K562 (cell line): Measurements from ENCODE around the gene PTCH1. TPM values are rescaled to one million over a fixed set of nuclear protein-coding genes. Genes with fewer than 3 reads are reported as not detected.

Source experiments
- ATAC-seq: fragments of 200-7000 bp; cut with Tn5 transposase; 3 replicates; pipeline ENCODE4 v1.9.1; 2020; ENCODE audit warnings: moderate library complexity
- BruUV-seq: library from RNA; stranded (reverse); fragments of 400-500 nt; replicated peaks from 2 replicates; lab custom pipeline; 2021; lab: Mats Ljungman, UMichigan
- CTCF ChIA-PET: fragments of 300-600 bp; formaldehyde crosslinking; extraction: SDS; loops from one replicate; lab custom pipeline; 2021; ENCODE audit warnings: low intra/inter-chr PET ratio; lab: Yijun Ruan, JAX
- POLR2A ChIA-PET: fragments of 300-600, 350-650 bp; sonication (Branson Sonifier 250); formaldehyde crosslinking; extraction: SDS; loops from one replicate; lab custom pipeline; 2021; ENCODE audit warnings: antibody characterized with exemption, inconsistent platforms; lab: Yijun Ruan, JAX
- DNase-seq, 4 experiments: peaks; one replicate each; pipeline versions ENCODE4 v3.0.0 to v3.0.0-alpha.2; 2011 to 2018; ENCODE audit warnings: low spot score in 3 of 4, mixed read lengths in 3 of 4; ENCODE audit errors: extremely low read depth in 1 of 4
- FAIRE-seq: peaks from 2 replicates; lab custom pipeline; 2011; peaks lifted over from hg19 to GRCh38; lab: Jason Lieb, UNC
- H2AFZ ChIP-seq: 2 replicates; pipeline ENCODE4 v1.6.0; 2011; ENCODE audit warnings: low read depth, low read length, control low read depth, inconsistent platforms
- H3K27ac ChIP-seq: fragments of 200-600 bp; 3 replicates; pipeline ENCODE4 v1.8.0; 2011; ENCODE audit warnings: low read depth, mild to moderate bottlenecking, control low read depth, inconsistent platforms, low read length, moderate library complexity, mixed read lengths; ENCODE audit errors: extremely low read depth
- H3K27me3 ChIP-seq, 2 experiments: fragments of 300-600 bp in 1 of 2; 2 replicates in 1 of 2; 3 replicates in 1 of 2; pipeline versions ENCODE4 v1.6.0 to v1.8.0; 2011; ENCODE audit warnings: inconsistent platforms in 2 of 2, low read length in 2 of 2, mild to moderate bottlenecking in 1 of 2, mixed read lengths in 1 of 2, moderate library complexity in 1 of 2; ENCODE audit not compliant: control insufficient read depth in 2 of 2, insufficient read depth in 2 of 2
- H3K36me3 ChIP-seq: fragments of 300-600 bp; 3 replicates; pipeline ENCODE4 v1.8.0; 2011; ENCODE audit warnings: mild to moderate bottlenecking, low read length, inconsistent platforms; ENCODE audit not compliant: control insufficient read depth, insufficient read depth
- H3K4me1 ChIP-seq, 2 experiments: fragments of 200-600 bp in 1 of 2; replicated peaks in 1 of 2; 2 replicates in 1 of 2; 3 replicates in 1 of 2; pipeline versions ENCODE4 v1.5.1 to v1.8.0; 2011; ENCODE audit warnings: inconsistent platforms in 2 of 2, low read length in 2 of 2, mild to moderate bottlenecking in 1 of 2, mixed read lengths in 1 of 2, moderate library complexity in 1 of 2; ENCODE audit not compliant: control insufficient read depth in 2 of 2, insufficient read depth in 2 of 2
- H3K4me2 ChIP-seq: 2 replicates; pipeline ENCODE4 v1.6.1; 2011; ENCODE audit warnings: low read length, control low read depth, inconsistent platforms, mixed read lengths; ENCODE audit not compliant: insufficient read depth
- H3K4me3 ChIP-seq: fragments of 200-600 bp; sonication (generic), shearing (Covaris generic); 2 replicates; pipeline ENCODE4 v1.5.1; 2016; ENCODE audit warnings: control low read depth, inconsistent platforms
- H3K79me2 ChIP-seq: fragments of 200-600 bp; 3 replicates; pipeline ENCODE4 v1.8.0; 2011; ENCODE audit warnings: low read length, inconsistent platforms; ENCODE audit not compliant: control insufficient read depth, insufficient read depth
- H3K9ac ChIP-seq, 2 experiments: 2 replicates each; pipeline versions ENCODE4 v1.6.0 to v1.6.1; 2011; ENCODE audit warnings: low read depth in 2 of 2, low read length in 2 of 2, control low read depth in 1 of 2, inconsistent platforms in 1 of 2, mild to moderate bottlenecking in 1 of 2, mixed read lengths in 1 of 2; ENCODE audit not compliant: insufficient read depth in 1 of 2
- H3K9me1 ChIP-seq: one replicate; pipeline ENCODE4 v1.6.0; 2011; ENCODE audit warnings: inconsistent platforms, mild to moderate bottlenecking, low read length, moderate library complexity; ENCODE audit not compliant: control insufficient read depth, insufficient read depth
- H3K9me3 ChIP-seq: replicated peaks from 2 replicates; pipeline ENCODE4 v1.5.1; 2011; ENCODE audit warnings: low read depth, low read length, inconsistent platforms; ENCODE audit not compliant: control insufficient read depth, insufficient read depth
- H4K20me1 ChIP-seq: replicated peaks from 2 replicates; pipeline ENCODE4 v1.6.1; 2011; ENCODE audit warnings: low read length, inconsistent platforms, mixed read lengths; ENCODE audit not compliant: control insufficient read depth, insufficient read depth
- MAX ChIP-seq: sonication (generic); formaldehyde crosslinking; IDR thresholded peaks from 2 replicates; pipeline ENCODE4 v1.9.0; 2022; ENCODE audit warnings: mild to moderate bottlenecking, missing genetic modification reagents
- MIER1 ChIP-seq: fragments of 450-650 bp; IDR thresholded peaks from 2 replicates; pipeline ENCODE4 v1.6.1; 2016; ENCODE audit warnings: antibody characterized with exemption, mild to moderate bottlenecking, low read depth
- SPI1 ChIP-seq: IDR thresholded peaks from 2 replicates; pipeline ENCODE4 v1.6.1; 2011; ENCODE audit warnings: low read depth, low read length, control low read depth, borderline replicate concordance
- ZBTB17 ChIP-seq: fragments of 450-650 bp; formaldehyde crosslinking; IDR thresholded peaks from 2 replicates; pipeline ENCODE4 v1.4.0; 2020; ENCODE audit warnings: mild to moderate bottlenecking
- ZNF134 ChIP-seq: fragments of 250-450 bp; sonication (Bioruptor Pico); conservative IDR thresholded peaks from 2 replicates; pipeline ENCODE4 v1.4.0; 2020
- ZNF639 ChIP-seq, 2 experiments: fragments of 200-800 bp in 1 of 2; sonication (Bioruptor generic) in 1 of 2; sonication (generic) in 1 of 2; formaldehyde crosslinking in 1 of 2; IDR thresholded peaks in 1 of 2; conservative IDR thresholded peaks in 1 of 2; 2 replicates each; pipeline versions ENCODE4 v1.5.0 to v1.6.1; 2016 to 2020; ENCODE audit warnings: missing compliant biosample characterization in 1 of 2, missing genetic modification characterization in 1 of 2, missing genetic modification reagents in 1 of 2
- WGBS: fragments of 100-300 bp; shearing (Covaris generic); methylation state at CpG from one replicate; pipeline ENCODE4 v1.1.6; 2016; ENCODE audit warnings: low coverage, mixed read lengths; ENCODE audit not compliant: insufficient coverage; ENCODE audit errors: missing lambda C conversion rate; 5-methylcytosine and 5-hydroxymethylcytosine counted together
- in situ Hi-C: fragments of 300-500 bp; cut with MboI; formaldehyde crosslinking; loops from 4 replicates; pipeline ENCODE4 v1.15.0; 2018; ENCODE audit warnings: inconsistent platforms, mixed read lengths
- intact Hi-C: fragments of 100-400 bp; cut with micrococcal nuclease; formaldehyde crosslinking; loops from 2 replicates; pipeline ENCODE4 v1.14.2; 2022
- polyA plus RNA-seq, 8 experiments: library from polyadenylated mRNA; depleted of rRNA in 4 of 8; stranded (reverse) in 5 of 8; unstranded in 3 of 8; fragments of >200 nt; fragmentation: Nextera tagmentation in 2 of 8; fragmentation: Illumina TruSeq in 1 of 8; extraction: Ambion mirVana in 2 of 8; extraction: Trizol in 1 of 8; gene quantifications; 2 replicates each; pipeline versions ENCODE4 v1.2.1 to v1.2.3, GENCODE V29; 2011 to 2014; ENCODE audit warnings: inconsistent platforms in 1 of 8, missing spikeins in 1 of 8
- total RNA-seq, 7 experiments: library from RNA; depleted of rRNA in 6 of 7; stranded (reverse); fragments of >200 nt in 6 of 7; fragmentation: Illumina TruSeq in 2 of 7; extraction: Trizol in 2 of 7; gene quantifications; 2 replicates each; pipeline versions ENCODE4 v1.2.1 to v1.2.3, GENCODE V29; 2011 to 2021; ENCODE audit warnings: low replicate concordance in 1 of 7
- TF ChIP-seq, protein P1 (sequence below): fragments of 250-450 bp; sonication (Bioruptor Pico); IDR thresholded peaks from 2 replicates; pipeline ENCODE4 v1.5.0; 2021; ENCODE audit warnings: mild to moderate bottlenecking, borderline replicate concordance
- TF ChIP-seq, protein P2 (sequence below): fragments of 250-450 bp; sonication (Bioruptor Pico); IDR thresholded peaks from 2 replicates; pipeline ENCODE4 v1.5.0; 2021

PTCH1 gene
- total and polyA plus RNA-seq, 9 of the 15 experiments (the other 6 are each of a cell fraction or from before 2014, with no cell fraction given) = 0.70 to 9.9 (median 3.8) TPM

DNA sequence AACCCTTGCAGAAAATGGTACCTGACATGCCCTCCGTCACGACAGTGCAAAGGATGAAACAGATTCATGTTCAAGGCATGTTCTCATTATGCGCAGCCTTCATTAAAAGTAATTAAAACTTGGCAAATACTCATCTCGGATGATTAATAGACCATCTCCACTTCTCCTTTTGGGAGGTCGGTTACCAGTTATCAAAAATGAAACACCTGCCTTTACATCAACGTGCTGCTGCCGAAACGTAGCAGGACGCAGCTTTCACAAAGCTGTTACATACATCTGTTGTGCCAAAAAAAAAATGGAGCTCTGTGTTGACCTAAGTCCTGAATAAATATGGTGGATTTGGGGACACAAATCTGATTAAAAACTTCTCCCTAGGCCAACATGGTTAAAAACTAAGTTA lies 75.7 kb downstream of the PTCH1 start:
- CTCF ChIA-PET = no interaction called here
- no peak for FAIRE-seq
- Histone ChIP-seq H3K4me2 (no peak overlapping the region), H3K4me1 (peaks cover 0 to 4% of the 10 kb centered on the region in 2 experiments; a peak in 1 of 5 replicates), H3K36me3 (peaks cover 9% of the 10 kb centered on the region; the same call in 2 of the 3 replicates), H3K9ac (no peak overlapping the region)
- POLR2A ChIA-PET = interaction anchor here (0.8 kb wide), 1 partner anchor 22 kb away, joined by 3 read pairs; no protein-coding TSS in a partner anchor
- BruUV-seq = no TSS peak
- TF ChIP-seq SPI1 = 0 out of 2 replicates have a peak, but pooled peaks have one; percentile 11
- no peak for TF ChIP-seq ZBTB17
- no peak for TF ChIP-seq ZNF639 (CRISPR knock-in tag; conservative IDR thresholded peaks at IDR 0.05 in 1 of 2, IDR thresholded peaks at IDR 0.05 in 1 of 2)
- TF ChIP-seq, all 486 proteins: peak for 1
- DNase-seq (no peak), ATAC-seq (no peak)
- WGBS = 63% methylated on average over 9 of the region's 9 CpGs
- H3K4me3 ChIP-seq = no peak overlapping the region
- H3K27ac ChIP-seq = no peak overlapping the region
- no peak overlapping the region for H2AFZ ChIP-seq
- no peaks in the 10 kb centered on the region for H3K79me2 ChIP-seq
- H3K27me3 ChIP-seq = no peaks in the 10 kb centered on the region
- intact Hi-C loops = no loop called here
- no peaks in the 10 kb centered on the region for H4K20me1 ChIP-seq
- in situ Hi-C loops = no loop called here
- no peaks in the 10 kb centered on the region for H3K9me1 ChIP-seq
- no peaks in the 10 kb centered on the region for H3K9me3 ChIP-seq

DNA sequence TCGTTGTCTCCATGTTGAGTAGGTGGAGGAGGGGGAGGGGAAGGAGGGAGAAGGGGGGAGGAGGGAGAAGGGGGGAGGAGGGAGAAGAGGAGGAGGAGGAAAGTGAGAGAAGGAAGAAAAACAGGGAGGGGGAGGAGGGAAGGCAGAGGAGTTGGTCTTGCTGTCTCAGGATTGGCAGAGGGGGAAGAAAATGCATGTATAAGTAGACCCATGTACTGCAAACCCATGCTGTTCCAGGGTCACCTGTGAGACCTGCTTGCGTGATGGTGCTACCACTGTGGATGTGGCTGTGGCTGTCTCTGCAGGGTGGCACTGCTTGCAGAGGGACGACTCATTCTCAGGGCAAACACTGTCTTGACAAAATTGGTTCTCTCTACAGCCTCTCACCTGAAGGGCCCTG lies 76.3 kb downstream of the PTCH1 start:
- ATAC-seq (no peak), DNase-seq (no peak), FAIRE-seq (no peak)
- Histone ChIP-seq H3K27ac (no peak overlapping the region), H3K27me3 (no peaks in the 10 kb centered on the region), H4K20me1 (no peaks in the 10 kb centered on the region), H3K4me1 (peaks cover 1 to 4% of the 10 kb centered on the region in 2 experiments; a peak in 3 of 5 replicates), H3K79me2 (no peaks in the 10 kb centered on the region), H3K9me1 (no peaks in the 10 kb centered on the region), H3K9ac (no peak overlapping the region), H3K9me3 (no peaks in the 10 kb centered on the region), H3K4me3 (no peak overlapping the region), H3K36me3 (peaks cover 7% of the 10 kb centered on the region; the same call in 2 of the 3 replicates), H3K4me2 (no peak overlapping the region), H2AFZ (no peak overlapping the region)
- intact Hi-C loops (no loop called here), in situ Hi-C loops (no loop called here)
- no TSS peak for BruUV-seq
- CTCF ChIA-PET = no interaction called here
- WGBS = 42% methylated on average over 2 of the region's 3 CpGs
- POLR2A ChIA-PET = no interaction called here
- no peak for TF ChIP-seq ZNF134 (CRISPR knock-in tag)
- TF ChIP-seq MIER1 = no peak
- TF ChIP-seq, protein P1, sequence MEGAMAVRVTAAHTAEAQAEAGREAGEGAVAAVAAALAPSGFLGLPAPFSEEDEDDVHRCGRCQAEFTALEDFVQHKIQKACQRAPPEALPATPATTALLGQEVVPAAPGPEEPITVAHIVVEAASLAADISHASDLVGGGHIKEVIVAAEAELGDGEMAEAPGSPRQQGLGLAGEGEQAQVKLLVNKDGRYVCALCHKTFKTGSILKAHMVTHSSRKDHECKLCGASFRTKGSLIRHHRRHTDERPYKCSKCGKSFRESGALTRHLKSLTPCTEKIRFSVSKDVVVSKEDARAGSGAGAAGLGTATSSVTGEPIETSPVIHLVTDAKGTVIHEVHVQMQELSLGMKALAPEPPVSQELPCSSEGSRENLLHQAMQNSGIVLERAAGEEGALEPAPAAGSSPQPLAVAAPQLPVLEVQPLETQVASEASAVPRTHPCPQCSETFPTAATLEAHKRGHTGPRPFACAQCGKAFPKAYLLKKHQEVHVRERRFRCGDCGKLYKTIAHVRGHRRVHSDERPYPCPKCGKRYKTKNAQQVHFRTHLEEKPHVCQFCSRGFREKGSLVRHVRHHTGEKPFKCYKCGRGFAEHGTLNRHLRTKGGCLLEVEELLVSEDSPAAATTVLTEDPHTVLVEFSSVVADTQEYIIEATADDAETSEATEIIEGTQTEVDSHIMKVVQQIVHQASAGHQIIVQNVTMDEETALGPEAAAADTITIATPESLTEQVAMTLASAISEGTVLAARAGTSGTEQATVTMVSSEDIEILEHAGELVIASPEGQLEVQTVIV (CRISPR knock-in tag) = no peak
- no peak for TF ChIP-seq MAX (CRISPR knock-in tag)
- TF ChIP-seq, protein P2, sequence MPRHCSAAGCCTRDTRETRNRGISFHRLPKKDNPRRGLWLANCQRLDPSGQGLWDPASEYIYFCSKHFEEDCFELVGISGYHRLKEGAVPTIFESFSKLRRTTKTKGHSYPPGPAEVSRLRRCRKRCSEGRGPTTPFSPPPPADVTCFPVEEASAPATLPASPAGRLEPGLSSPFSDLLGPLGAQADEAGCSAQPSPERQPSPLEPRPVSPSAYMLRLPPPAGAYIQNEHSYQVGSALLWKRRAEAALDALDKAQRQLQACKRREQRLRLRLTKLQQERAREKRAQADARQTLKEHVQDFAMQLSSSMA = no peak
